Prostate gland (tissue), 2 donors: ENCODE results near the gene SEMG2. TPM values are rescaled to one million over a fixed set of nuclear protein-coding genes. Genes with fewer than 3 reads are reported as not detected.

ENCODE experiments used
- DNase-seq: peaks from one replicate; pipeline ENCODE4 v3.0.0-alpha.2; 2019; ENCODE audit warnings: low spot score
- H3K27ac ChIP-seq, 2 donors: fragments of 200-600 bp; sonication (generic); 2 replicates each; pipeline ENCODE4 v1.5.1; 2017 to 2019
- H3K27me3 ChIP-seq: fragments of 200-600 bp; sonication (generic); replicated peaks from 2 replicates; pipeline ENCODE4 v1.5.1; 2019; ENCODE audit not compliant: insufficient read depth
- H3K36me3 ChIP-seq, 2 donors: fragments of 200-600 bp; sonication (generic); 1 replicate in 1 of 2; 2 replicates in 1 of 2; pipeline versions ENCODE4 v1.5.1 to v1.8.1; 2017 to 2019
- H3K4me1 ChIP-seq: fragments of 200-600 bp; sonication (generic); replicated peaks from 2 replicates; pipeline ENCODE4 v1.5.1; 2019
- H3K4me3 ChIP-seq, 2 donors: fragments of 200-600 bp; sonication (generic); 2 replicates each; pipeline ENCODE4 v1.5.1; 2017 to 2019
- H3K9me3 ChIP-seq: fragments of 200-600 bp; sonication (generic); 2 replicates; pipeline ENCODE4 v1.5.1; 2017
- CTCF ChIP-seq, 4 experiments: fragments of 200-600 bp in 2 of 4; fragments of 450-650 bp in 2 of 4; sonication (generic) in 2 of 4; IDR thresholded peaks; 1 replicate in 3 of 4; 2 replicates in 1 of 4; pipeline ENCODE4 v1.5.1; 2016 to 2019; ENCODE audit warnings: antibody characterized with exemption in 4 of 4, mild to moderate bottlenecking in 2 of 4, moderate library complexity in 2 of 4
- POLR2A ChIP-seq: fragments of 450-650 bp; IDR thresholded peaks from one replicate; pipeline ENCODE4 v1.6.1; 2016; ENCODE audit warnings: antibody characterized with exemption, mild to moderate bottlenecking
- POLR2AphosphoS5 ChIP-seq: sonication (generic); formaldehyde crosslinking; IDR thresholded peaks from one replicate; pipeline ENCODE4 v1.6.1; 2017; ENCODE audit warnings: antibody characterized with exemption
- WGBS: methylation state at CpG from one replicate; pipeline ENCODE4 v1.1.5; 2018; 5-methylcytosine and 5-hydroxymethylcytosine counted together
- intact Hi-C: fragments of 100-400 bp; cut with DNase I; formaldehyde crosslinking; loops from one replicate; pipeline ENCODE4 v1.14.2; 2022
- total RNA-seq, 2 donors: library from RNA; depleted of rRNA; stranded (reverse); fragments of >200 nt; gene quantifications; one replicate each; pipeline ENCODE4 v1.1.0, GENCODE V29; 2016

SEMG2 gene
- 10 to 100 TPM in 1 of 2 donors, under 1 TPM in 1; 0.18 to 70.5 TPM for total RNA-seq

- Histone ChIP-seq H3K9me3 (no peaks in the 10 kb centered on the region), H3K36me3 (no peaks in the 10 kb centered on the region), H3K4me3 (no peak within 1 kb of the TSS), H3K4me1 (no peaks in the 10 kb centered on the region), H3K27me3 (no peaks in the 10 kb centered on the region), H3K27ac (no peak within 1 kb of the TSS)
- TF ChIP-seq CTCF (IDR thresholded peaks at IDR 0.05) = no peak
- no peak for TF ChIP-seq POLR2AphosphoS5
- TF ChIP-seq POLR2A = no peak
- DNase-seq = no peak
- intact Hi-C loops = no loop called here
- WGBS = 88% methylated on average over 4 of the region's 4 CpGs
Measured at GRCh38 chr20:45221076-45221475, at the start of gene SEMG2. TSS of gene SEMG2 (plus strand) at chr20:45221373. CDS start at chr20:45221390, 17 bp downstream.

- intact Hi-C loops = no loop called here
- Histone ChIP-seq H3K27ac (no peak overlapping the region), H3K4me1 (no peaks in the 10 kb centered on the region), H3K9me3 (no peaks in the 10 kb centered on the region), H3K36me3 (no peaks in the 10 kb centered on the region), H3K4me3 (no peak overlapping the region), H3K27me3 (no peaks in the 10 kb centered on the region)
- DNase-seq = no peak
- TF ChIP-seq POLR2A (no peak), POLR2AphosphoS5 (no peak), CTCF (IDR thresholded peaks at IDR 0.05) (no peak)
- 20% methylated on average over 1 of the region's 1 CpG for WGBS
Measured at GRCh38 chr20:45173522-45173921, 47.7 kb upstream of the SEMG2 start.

- Histone ChIP-seq H3K4me3 (no peak within 1 kb of the TSS), H3K27ac (no peak within 1 kb of the TSS), H3K27me3 (no peaks in the 10 kb centered on the region), H3K36me3 (no peaks in the 10 kb centered on the region), H3K9me3 (no peaks in the 10 kb centered on the region), H3K4me1 (no peaks in the 10 kb centered on the region)
- WGBS = 65% methylated on average over 8 of the region's 8 CpGs
- DNase-seq = no peak
- no peak for TF ChIP-seq POLR2AphosphoS5
- no peak for TF ChIP-seq POLR2A
- TF ChIP-seq CTCF (IDR thresholded peaks at IDR 0.05) = no peak
- intact Hi-C loops = no loop called here
Measured at GRCh38 chr20:45174434-45175364, 46.5 kb upstream of the SEMG2 start, which contains the start of gene PI3. TSS of gene PI3 (plus strand) at chr20:45174902. CDS start at chr20:45174923, 21 bp downstream.

- Histone ChIP-seq H3K9me3 (no peaks in the 10 kb centered on the region), H3K4me1 (no peaks in the 10 kb centered on the region), H3K36me3 (no peaks in the 10 kb centered on the region), H3K27ac (no peak overlapping the region), H3K27me3 (no peaks in the 10 kb centered on the region), H3K4me3 (no peak overlapping the region)
- intact Hi-C loops = no loop called here
- TF ChIP-seq CTCF (IDR thresholded peaks at IDR 0.05) = no peak
- TF ChIP-seq POLR2AphosphoS5 = no peak
- no peak for DNase-seq
- 58% methylated on average over 4 of the region's 4 CpGs for WGBS
Measured at GRCh38 chr20:45176526-45177267, 44.5 kb upstream of the SEMG2 start.
